IPS-18a (cell line): ENCODE measurements around the gene ADAMTS18.
"Not testable (repeated sequence)": the region's sequence is repeated elsewhere in the genome, so short reads cannot be mapped to it uniquely, and the experiment has no call there.

Experiments used
- H3K27ac ChIP-seq: one replicate; pipeline ENCODE4 v1.5.1; 2013; ENCODE audit warnings: low read length
- H3K27me3 ChIP-seq: one replicate; pipeline ENCODE4 v1.6.1; 2013; ENCODE audit warnings: mild to moderate bottlenecking, low read length; ENCODE audit not compliant: control insufficient read depth, insufficient read depth
- H3K36me3 ChIP-seq: one replicate; pipeline ENCODE4 v1.6.1; 2013; ENCODE audit warnings: low read depth, low read length; ENCODE audit not compliant: control insufficient read depth
- H3K4me1 ChIP-seq: one replicate; pipeline ENCODE4 v1.6.1; 2013; ENCODE audit warnings: low read depth, low read length; ENCODE audit not compliant: control insufficient read depth
- H3K4me3 ChIP-seq: one replicate; pipeline ENCODE4 v1.5.1; 2013; ENCODE audit warnings: low read length
- H3K9ac ChIP-seq: one replicate; pipeline ENCODE4 v1.6.1; 2013; ENCODE audit warnings: mild to moderate bottlenecking, low read length, moderate library complexity
- H3K9me3 ChIP-seq: one replicate; pipeline ENCODE4 v1.6.1; 2013; ENCODE audit warnings: low read depth, low read length; ENCODE audit not compliant: control insufficient read depth

Gene ADAMTS18

GRCh38 chr16:77434530-77435271 lies at the start of gene ADAMTS18:
ADAMTS18 (minus strand) TSS chr16:77435034; CDS start chr16:77434695, 339 bp downstream.
- H3K27ac ChIP-seq = no peak within 1 kb of the TSS
- no peaks in the 10 kb centered on the region for H3K9me3 ChIP-seq
- peaks cover 5% of the 10 kb centered on the region for H3K4me1 ChIP-seq
- H3K4me3 ChIP-seq = peak within 1 kb of the TSS; percentile 53
- H3K36me3 ChIP-seq = no peaks in the 10 kb centered on the region
- no peak within 1 kb of the TSS for H3K9ac ChIP-seq
- peaks cover 55% of the 10 kb centered on the region for H3K27me3 ChIP-seq

GRCh38 chr16:77480681-77481315 lies 46.0 kb upstream of the ADAMTS18 start:
- H3K27ac ChIP-seq = no peak overlapping the region
- no peaks in the 10 kb centered on the region for H3K36me3 ChIP-seq

GRCh38 chr16:77472262-77472661 lies 37.4 kb upstream of the ADAMTS18 start:
- Histone ChIP-seq H3K36me3 (no peaks in the 10 kb centered on the region), H3K27ac (no peak overlapping the region), H3K4me3 (no peak overlapping the region), H3K4me1 (peaks cover 8% of the 10 kb centered on the region), H3K9me3 (no peaks in the 10 kb centered on the region), H3K27me3 (no peaks in the 10 kb centered on the region), H3K9ac (no peak overlapping the region)

More at GRCh38 chr16:77480681-77481315, 46.0 kb upstream of the ADAMTS18 start:
- Histone ChIP-seq H3K27me3 (no peaks in the 10 kb centered on the region), H3K9ac (no peak overlapping the region), H3K4me3 (no peak overlapping the region), H3K9me3 (no peaks in the 10 kb centered on the region), H3K4me1 (no peaks in the 10 kb centered on the region)

GRCh38 chr16:77470851-77471250 lies 36.0 kb upstream of the ADAMTS18 start:
- Histone ChIP-seq H3K27me3 (no peaks in the 10 kb centered on the region), H3K9me3 (no peaks in the 10 kb centered on the region), H3K4me1 (peaks cover 8% of the 10 kb centered on the region), H3K9ac (no peak overlapping the region), H3K36me3 (no peaks in the 10 kb centered on the region), H3K4me3 (no peak overlapping the region), H3K27ac (no peak overlapping the region)

- no peak overlapping the region for H3K27ac ChIP-seq
- H3K9ac ChIP-seq = no peak overlapping the region
- no peaks in the 10 kb centered on the region for H3K27me3 ChIP-seq
- H3K9me3 ChIP-seq = no peaks in the 10 kb centered on the region
- H3K36me3 ChIP-seq = no peaks in the 10 kb centered on the region
- H3K4me1 ChIP-seq = peaks cover 8% of the 10 kb centered on the region
- H3K4me3 ChIP-seq = no peak overlapping the region
Measured at GRCh38 chr16:77469634-77470033, 34.8 kb upstream of the ADAMTS18 start.

- H3K4me3 ChIP-seq = no peak overlapping the region
- no peaks in the 10 kb centered on the region for H3K36me3 ChIP-seq
- H3K27me3 ChIP-seq = no peaks in the 10 kb centered on the region
- no peak overlapping the region for H3K9ac ChIP-seq
- no peaks in the 10 kb centered on the region for H3K9me3 ChIP-seq
- peaks cover 8% of the 10 kb centered on the region for H3K4me1 ChIP-seq
- H3K27ac ChIP-seq = no peak overlapping the region
Measured at GRCh38 chr16:77468831-77469230, 34.0 kb upstream of the ADAMTS18 start.

GRCh38 chr16:77467821-77468335 lies 33.0 kb upstream of the ADAMTS18 start:
- no peaks in the 10 kb centered on the region for H3K9me3 ChIP-seq
- no peaks in the 10 kb centered on the region for H3K36me3 ChIP-seq
- H3K4me1 ChIP-seq = peaks cover 9% of the 10 kb centered on the region
- no peaks in the 10 kb centered on the region for H3K27me3 ChIP-seq
- no peak overlapping the region for H3K4me3 ChIP-seq
- H3K9ac ChIP-seq = no peak overlapping the region
- no peak overlapping the region for H3K27ac ChIP-seq

GRCh38 chr16:77463659-77464058 lies 28.8 kb upstream of the ADAMTS18 start:
- H3K9me3 ChIP-seq, H3K27me3 ChIP-seq: not testable (repeated sequence)

GRCh38 chr16:77462894-77463293 lies 28.1 kb upstream of the ADAMTS18 start:
- no peak overlapping the region for H3K9ac ChIP-seq
- H3K36me3 ChIP-seq = no peaks in the 10 kb centered on the region
- H3K4me1 ChIP-seq = peaks cover 10% of the 10 kb centered on the region
- no peak overlapping the region for H3K4me3 ChIP-seq
- H3K9me3 ChIP-seq = no peaks in the 10 kb centered on the region
- no peaks in the 10 kb centered on the region for H3K27me3 ChIP-seq
- no peak overlapping the region for H3K27ac ChIP-seq

More at GRCh38 chr16:77463659-77464058, 28.8 kb upstream of the ADAMTS18 start:
- not testable (repeated sequence) for H3K9ac ChIP-seq, H3K36me3 ChIP-seq, H3K4me3 ChIP-seq, H3K27ac ChIP-seq
- peaks cover 13% of the 10 kb centered on the region for H3K4me1 ChIP-seq

- no peaks in the 10 kb centered on the region for H3K9me3 ChIP-seq
- H3K9ac ChIP-seq = no peak overlapping the region
- no peak overlapping the region for H3K27ac ChIP-seq
- H3K36me3 ChIP-seq = no peaks in the 10 kb centered on the region
- H3K4me1 ChIP-seq = peaks cover 5% of the 10 kb centered on the region
- no peak overlapping the region for H3K4me3 ChIP-seq
- H3K27me3 ChIP-seq = no peaks in the 10 kb centered on the region
Measured at GRCh38 chr16:77459534-77460254, 24.9 kb upstream of the ADAMTS18 start.

- Histone ChIP-seq H3K27me3 (no peaks in the 10 kb centered on the region), H3K27ac (no peak overlapping the region), H3K4me1 (no peaks in the 10 kb centered on the region), H3K4me3 (no peak overlapping the region), H3K9ac (no peak overlapping the region), H3K9me3 (no peaks in the 10 kb centered on the region), H3K36me3 (no peaks in the 10 kb centered on the region)
Measured at GRCh38 chr16:77457046-77457445, 22.2 kb upstream of the ADAMTS18 start.
